ENCODE results near the gene USP48.

USP48 gene

DNA sequence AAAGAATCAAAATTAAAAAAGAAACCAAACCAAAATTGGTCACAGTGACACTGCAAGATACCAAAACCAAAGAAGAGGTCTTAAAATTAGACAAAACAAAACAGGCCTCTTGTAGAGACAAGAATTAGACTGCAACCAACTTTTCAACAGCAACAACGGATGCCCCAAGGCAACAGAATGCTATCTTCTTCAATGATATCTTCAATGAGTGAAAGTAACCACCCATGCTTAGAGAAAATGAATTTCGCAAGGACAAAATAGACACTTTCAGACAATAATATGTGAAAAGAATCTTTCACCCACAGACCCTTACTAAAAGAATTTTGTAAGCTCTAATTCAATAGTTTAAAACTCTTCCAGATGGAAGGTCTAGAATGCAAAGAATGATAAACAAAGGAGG lies 41.7 kb downstream of the USP48 start:
- DNase-seq, result no peak

DNA sequence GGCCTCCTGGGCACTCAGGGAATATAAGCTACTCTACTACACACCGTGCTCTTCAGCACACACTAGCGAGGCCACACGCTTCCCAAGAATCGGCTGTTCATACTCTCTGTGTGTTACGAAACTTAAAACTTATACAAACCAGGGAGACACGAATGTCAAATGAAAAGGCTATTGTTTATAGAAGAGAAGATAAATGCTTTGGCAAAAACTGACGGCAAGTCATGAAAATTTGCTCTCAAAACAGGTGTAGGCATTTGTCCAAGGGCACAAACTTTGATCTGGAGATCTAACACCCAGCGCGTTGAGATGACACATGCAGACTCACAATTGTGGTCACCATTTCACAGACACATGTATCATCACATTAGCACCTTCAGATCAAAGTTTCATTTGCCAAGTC lies 46.1 kb downstream of the USP48 start:
- DNase-seq, result no peak

DNA sequence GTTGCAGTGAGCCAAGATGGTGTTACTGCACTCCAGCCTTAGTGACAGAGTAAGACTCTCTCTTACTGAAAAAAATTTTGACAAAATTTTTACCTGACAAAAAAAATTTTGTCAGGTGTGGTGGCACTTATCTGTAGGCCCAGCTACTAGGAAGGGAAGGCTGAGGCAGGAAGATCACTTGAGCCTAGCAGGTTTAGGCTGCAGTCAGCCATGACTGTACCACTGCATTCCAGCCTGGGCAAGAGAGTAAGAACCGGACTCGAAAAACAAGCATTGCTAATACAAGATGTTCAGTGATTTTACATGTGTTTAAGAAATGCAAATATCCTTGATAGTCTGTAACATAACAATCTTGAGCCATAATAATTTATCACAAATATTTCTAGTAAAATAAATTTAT lies 46.9 kb downstream of the USP48 start:
- DNase-seq, result no peak

DNA sequence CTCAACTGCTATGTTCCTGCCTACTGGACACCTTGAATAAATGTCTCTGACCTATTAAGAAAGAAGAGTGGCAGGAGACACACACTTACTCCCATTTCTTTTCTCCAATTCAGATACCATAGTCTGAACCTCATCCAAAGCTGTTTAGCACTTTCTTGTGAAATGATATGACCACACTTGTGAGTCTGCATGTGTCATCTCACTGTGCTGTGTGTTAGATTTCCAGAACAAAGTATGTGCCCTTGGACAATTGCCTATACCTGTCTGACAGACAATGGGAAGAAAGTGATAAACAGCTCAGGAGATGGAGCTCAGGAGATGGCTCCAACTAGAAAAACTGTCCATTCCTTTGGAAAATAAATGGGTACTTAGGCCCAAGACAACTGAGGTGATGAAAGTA lies 48.4 kb downstream of the USP48 start:
- no peak for DNase-seq

DNA sequence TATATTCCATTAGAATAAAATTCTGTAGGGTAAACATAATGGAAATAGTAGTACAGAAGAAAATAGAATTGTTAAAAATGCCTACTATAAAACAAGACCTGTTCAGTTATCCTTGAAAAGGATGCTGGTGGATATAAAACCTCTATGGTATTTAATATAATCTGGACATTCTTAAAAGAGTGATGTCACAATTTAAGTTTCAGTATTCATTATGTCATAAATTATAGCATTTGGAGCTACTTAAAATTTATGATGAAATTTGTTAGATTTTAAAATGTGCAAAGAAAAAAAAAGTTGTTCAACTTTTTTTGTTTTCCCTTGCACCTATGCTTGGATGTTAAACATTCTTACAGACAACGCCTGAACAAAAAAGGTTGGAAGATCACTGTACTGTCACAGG lies 50.3 kb downstream of the USP48 start:
- DNase-seq, result no peak

DNA sequence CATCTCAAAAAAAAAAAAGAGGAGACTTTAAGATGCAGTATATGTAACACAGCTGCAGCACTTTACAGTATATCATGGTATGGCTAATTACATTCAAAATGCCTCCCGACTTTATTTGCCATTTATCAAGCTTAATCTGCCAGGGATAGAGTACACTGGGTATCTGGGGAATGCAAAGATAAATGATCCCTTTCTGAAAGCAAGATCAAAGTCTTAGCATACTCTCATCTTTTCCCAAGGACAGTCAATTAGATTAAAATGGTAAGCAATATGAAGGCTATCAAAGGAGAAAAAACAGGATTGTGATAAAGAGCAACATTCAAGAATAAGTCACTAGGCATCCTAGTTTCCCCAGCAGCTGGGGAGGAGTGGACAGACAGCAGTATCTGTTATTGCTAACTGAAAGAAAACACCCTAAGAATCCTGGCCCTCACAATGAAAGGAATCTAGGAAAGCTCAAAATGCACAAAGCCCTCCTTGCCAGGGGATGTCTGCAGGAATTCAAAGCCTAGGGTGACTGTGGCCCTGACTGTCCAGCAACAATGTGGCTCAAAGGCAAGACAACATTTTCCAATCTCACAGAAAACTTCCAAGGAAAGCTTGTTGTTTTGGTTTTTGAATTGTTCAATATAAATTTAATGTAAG lies 57.1 kb downstream of the USP48 start:
- DNase-seq, result no peak

DNA sequence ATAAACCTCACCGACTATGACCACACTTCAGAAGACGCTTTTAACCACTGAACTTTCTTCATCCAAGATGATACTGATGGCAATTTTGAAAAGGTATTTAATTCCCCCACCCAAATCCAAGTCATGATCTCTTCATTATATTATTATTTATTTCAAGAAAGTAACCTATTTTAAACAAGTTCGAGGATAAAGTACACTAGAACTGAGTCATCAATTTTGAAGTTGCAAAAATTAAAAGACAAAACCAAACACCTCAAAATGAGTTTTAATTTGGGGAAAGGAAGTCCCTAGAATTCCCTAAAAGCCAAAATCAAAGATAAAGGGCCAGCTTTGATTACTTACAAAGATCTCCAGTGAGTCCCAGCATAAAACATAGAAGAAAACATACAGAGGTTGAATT lies 58.4 kb downstream of the USP48 start:
- DNase-seq, result no peak

DNA sequence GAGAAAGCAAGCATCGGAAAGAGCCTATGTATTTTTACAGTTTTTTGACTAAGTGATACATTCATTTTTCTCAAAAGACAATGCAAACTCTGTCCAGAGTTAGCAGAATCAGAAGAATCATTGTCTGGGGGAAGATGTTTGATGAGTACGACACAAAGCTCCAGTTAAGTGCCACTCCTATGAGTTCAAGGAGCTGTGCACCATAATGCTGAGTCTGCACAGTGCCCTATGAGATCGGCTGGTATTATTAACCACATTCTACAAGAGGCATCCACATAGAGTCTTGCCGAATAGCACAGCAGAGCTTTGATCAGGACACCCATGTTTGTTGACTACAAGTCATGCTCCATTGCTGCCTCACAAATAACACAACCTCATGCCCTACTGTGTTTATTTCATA lies 58.9 kb downstream of the USP48 start:
- DNase-seq, result no peak

DNA sequence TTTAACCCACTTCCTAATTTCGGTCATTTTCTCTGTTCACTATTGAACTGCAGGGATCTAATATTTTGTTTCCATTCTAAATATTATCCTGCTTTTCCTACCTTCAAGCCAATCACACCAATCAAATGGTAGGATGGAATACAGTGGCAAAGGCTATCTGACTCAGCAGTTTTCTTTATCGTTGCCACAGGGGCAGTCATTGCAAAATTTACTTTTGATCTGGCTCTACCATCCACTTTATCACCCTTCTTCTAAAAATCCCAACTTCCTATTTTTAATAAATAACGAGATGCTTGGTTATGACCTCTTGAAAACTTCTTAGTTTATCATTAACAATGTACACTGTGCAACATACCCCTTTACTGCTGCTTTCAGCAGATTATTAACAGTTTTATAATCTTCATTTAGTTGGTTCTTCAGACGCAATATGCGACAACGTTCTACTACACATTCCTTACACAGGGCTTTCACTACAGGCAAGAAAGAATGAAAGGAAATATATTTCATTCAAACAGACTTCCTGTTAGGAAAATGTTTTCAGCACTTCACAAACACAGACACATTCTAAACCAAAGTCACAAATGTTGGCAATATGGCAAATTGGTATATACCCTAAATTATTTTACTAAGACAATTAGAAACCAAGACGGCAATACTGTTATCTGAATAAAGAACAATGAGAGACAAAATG lies 61.5 kb downstream of the USP48 start:
- DNase-seq, result no peak

DNA sequence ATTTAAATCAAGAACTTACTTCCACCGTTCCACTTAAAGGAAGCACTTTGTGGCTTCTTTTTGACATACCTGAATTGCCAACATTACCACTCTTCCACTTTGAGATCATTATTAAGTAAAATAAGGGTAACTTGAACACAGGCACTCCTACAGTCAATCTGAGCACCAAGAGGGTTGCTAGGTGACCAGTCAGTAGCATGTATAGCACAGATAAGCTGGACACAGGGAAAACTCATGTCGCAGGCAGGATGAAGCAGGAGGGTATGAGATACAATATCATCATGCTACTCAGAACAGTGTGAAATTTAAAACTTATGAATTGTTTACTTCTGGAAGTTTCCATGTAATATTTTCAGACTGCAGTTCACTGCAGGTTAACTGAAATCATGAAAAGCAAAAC lies 66.8 kb downstream of the USP48 start:
- no peak for DNase-seq

DNA sequence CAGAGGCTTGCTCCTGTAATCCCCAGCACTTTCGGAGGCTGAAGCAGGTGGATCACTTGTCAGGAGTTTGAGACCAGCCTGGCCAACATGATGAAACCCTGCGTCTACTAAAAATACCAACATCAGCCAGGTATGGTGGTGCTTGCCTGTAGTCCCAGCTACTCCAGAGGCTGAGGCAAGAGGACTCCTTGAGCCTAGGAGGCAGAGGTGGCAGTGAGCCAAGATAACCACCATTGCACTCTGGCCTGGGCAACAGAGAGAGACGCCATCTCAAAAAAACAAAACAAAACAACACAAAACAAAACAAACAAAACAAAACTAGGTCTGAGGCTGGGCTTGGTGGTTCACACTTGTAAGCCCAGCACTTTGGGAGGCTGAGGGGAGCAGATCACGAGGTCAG lies 75.1 kb downstream of the USP48 start:
- DNase-seq, result no peak

DNA sequence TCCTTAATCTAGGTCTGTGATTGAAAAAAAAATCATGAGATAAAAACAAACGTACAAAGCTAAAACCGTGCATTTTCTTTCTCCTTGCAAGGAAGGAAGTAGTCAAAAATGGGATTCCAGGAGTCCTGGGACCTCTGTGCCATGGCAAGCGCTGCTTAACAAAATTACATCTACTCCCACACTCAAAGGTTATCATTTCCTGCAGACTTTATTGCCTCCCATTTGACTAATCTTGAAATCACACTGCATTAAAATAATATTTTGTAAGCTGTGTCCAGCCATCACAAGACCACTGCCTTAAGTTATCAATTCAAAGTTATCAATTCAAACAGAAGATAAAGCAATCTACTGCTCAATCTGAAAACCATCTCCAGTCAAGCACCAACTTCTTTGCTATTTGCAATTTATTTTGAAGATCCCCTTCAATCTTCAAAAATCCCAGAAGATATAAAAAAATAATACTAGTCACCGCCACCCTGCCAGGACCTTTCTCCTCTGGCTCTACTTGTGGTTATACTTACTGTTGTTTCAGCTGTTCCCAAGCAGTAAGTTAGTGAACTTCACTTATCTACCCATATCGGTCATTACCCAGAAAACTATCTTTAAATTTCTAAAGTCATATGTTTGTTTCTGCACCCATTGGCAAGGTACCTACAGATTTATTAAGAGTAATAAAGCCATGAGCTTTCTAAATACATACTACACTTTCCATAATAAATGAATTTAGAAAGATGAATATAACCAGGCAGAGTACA lies 75.7 kb downstream of the USP48 start:
- no peak for DNase-seq

DNA sequence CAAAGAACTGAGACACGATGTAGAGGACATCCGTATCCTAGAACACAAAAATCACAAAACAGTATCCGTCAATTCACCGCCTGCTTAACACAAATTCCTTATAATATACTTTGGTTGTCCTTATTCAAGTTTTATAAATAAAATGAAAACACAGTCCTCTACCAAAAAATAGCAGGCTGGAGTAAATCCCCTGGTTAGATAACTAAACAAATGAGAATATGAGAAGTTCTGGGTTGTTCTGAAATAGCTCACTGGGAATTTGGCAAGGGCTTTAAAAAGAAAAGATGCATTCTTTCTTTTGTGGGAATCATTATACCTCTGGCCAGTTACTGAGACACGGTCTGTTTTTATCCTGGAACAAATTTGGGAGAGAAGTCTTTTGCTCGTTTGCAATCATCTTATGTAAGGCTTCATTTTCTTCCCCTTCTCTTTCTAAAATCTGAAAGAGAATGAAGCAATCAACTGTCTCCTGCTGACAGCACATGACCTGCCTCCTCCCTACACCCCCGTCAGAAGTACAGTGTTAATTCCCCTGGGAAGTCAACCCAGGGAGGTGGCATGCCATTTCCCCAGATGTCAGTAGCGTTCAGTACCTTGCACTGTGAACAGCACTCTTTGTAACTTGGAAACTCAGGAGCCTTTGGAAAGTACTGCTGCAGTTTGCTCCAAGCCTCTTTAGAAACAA lies 76.7 kb downstream of the USP48 start:
- DNase-seq, result no peak

DNA sequence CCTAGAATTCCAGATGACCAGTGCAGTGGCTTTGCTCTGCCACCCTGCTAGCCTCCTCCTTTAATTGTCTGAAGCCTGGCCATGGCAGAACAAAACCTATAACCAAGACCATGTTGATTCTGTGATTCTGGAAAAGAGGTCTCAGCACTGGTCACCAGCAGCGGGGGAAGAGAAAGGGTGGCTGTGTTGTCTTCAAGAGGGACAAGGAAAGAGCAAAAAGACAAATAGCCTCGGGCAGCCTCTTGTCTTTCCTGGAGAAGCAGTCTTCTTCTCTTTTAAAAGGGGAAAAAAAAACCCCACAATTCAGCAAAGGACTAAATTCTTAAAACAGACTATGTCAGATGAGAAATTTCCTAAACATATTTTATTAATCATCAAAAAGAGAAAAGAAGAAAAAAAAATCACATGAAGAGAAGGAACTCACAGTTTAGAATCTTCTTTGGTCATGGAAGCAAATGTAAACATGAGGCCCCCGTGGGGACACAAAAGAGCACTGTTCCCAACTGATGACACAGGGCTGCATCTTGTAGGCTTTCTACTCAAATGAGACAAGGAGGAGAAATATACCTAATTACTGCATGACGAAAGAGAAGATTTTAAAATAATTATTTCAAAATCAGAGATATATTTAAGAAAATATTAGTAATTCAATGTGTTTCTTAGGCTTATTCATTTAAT lies 77.5 kb downstream of the USP48 start:
- DNase-seq, result no peak

DNA sequence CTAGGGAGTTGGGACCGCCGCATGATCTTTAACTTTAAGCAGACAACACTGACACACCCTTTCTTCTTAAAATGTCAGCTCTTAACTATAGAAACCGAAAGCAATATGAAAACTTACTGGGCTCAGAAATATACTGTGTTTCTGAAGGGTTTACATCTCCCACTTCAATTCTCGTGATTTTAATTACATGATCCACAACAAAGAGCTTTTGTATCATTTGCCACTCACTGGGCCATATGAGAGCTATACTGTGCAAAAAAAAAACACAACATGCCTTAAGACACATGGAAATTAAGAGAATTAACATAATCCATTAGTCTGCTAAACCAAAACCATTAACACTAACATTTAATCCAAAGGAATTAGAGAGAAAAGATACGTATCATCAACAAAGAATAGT lies 78.8 kb downstream of the USP48 start:
- DNase-seq, result no peak

DNA sequence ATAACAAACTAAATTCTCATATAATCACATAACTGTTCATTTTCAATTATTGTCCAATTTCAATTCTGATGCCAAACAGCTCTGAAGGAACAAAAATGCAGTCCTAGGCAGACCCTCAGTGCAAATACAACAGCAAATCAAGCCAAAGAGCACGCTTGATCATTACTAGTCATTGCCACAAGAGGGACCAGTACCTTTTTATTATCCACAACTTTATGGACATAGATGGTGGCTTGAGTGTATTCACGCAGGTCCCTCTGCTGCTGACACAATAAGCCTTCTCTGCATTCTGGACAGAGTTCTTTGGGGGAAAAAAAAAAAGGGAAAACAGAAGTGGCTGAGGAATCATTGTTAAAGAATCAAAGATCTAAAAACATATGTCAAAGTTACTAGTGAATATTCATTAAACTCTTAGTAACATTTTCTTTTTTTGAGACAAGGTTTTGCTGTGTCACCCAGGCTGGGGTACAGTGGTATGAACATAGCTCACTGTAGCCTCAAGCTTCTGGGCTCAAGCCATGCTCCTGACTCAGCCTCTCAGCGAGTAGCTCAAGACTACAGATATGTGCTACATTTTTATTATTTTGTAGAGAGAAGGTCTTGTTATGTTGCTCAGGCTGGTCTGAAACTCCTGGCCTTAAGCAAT lies 79.5 kb downstream of the USP48 start:
- DNase-seq, result no peak

DNA sequence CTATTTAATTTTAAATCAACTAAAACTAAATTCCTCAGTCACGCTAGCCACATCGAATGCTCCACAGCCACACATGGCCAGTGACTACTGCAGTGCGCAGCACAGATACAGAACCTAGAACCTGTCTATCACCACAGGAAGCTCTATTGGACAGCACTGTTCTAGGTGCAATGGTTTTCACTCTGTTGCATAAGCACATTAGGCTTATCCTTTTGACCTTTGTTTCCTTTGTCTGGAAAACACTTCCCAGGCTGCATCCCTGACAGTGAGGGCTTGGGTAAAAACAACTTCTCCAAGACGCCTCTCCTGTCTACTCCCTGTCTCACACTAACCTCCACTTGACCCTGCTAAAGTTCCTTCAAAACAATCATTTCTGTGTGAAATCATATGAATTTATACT lies 80.2 kb downstream of the USP48 start:
- no peak for DNase-seq

DNA sequence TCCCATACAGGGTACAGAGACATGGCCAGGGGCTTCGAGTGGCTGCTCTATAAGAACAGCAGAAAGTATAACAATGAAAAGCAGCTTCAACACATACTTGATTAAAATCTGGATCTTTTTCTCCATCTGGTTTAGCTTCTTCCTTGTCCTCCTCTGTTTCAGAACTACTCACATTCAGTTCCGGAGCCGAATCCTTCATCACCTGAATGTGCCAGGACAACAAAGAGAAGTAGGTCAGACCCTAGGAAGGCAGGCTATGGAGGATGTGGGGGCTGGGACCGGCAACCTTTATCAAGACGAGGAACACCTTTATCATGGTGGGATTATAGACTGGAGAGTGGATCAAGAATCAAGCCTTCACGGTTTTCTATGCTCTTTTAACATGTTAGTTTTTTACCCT lies 81.5 kb downstream of the USP48 start:
- DNase-seq, result no peak

DNA sequence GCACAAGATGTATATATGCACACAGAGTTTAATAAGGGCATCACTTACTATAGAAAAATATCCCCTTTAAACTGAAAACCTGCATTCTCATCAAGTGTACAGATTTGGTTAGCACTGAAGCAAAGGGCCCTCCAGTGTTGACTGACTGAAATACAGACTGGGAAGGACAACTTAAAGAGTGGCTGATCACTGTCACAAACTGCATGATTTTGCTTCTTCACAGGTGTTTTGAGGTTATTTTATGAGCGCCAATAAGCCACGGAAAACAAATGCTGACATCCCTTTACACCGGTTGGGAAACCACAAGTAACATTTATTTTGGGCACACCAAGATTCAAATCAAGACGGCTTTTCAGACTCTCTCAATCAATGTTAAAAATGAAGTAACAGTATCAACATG lies 82.9 kb downstream of the USP48 start:
- no peak for DNase-seq

DNA sequence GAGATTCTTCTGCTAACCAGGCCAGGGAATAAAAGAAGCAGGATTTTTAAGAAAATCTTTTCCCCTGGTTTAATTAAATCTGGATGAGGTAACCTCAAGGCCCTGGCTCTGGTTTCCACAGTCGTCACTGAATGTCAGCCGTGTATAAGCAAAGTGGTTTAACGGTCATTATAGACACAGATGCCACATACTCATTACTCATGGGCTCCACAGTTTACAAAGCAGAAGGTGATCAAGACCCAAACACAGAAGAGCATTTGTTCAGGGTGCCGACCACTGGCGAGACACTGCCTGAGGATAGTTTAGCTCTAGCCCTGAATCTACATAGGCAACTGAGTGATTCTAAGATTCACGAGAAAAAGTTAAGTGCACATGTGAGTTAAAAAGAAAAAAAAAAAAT lies 86.0 kb downstream of the USP48 start:
- no peak for DNase-seq

DNA sequence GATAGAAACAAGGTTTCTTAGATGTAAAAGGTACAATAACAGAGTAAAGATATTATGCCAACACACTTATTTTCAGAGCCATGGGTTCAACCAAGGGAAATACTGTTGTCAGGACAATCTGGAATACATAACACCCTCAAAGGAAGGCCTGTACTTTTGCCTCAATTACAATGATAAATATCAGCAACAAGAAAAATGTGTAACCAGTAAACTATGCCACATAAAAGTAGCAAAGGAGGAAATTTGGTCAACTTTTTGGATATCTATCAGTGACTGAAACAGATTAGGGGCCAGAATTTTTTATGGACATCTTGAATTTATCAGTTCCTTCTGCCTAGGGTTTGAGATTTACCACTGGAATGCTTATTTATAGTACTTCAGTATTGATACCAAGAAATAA lies 89.2 kb downstream of the USP48 start:
- DNase-seq, result no peak

DNA sequence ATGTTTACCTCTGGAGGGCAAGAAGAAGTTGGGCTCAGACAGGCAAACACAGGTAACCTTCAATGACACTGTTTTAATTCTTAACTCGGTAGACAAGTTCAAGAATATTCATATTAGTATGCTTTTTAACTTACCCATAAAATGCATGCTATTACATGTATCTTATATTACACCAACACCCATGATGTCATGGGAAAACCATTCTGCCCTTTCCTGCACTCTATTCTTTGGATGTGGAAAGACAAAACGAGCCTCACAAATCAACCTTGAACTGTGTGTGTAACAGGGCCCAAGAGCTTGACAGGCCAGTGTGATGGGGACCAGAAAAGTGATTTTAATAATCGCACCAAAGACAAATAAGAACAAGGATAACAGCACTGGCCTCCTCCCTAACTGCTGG lies 91.2 kb downstream of the USP48 start:
- DNase-seq, result no peak
